GM12873 (cell line): ENCODE results near the gene RFTN1.

Experiments
- CTCF ChIP-seq: IDR thresholded peaks from 2 replicates; pipeline ENCODE4 v1.5.1; 2012; ENCODE audit warnings: low read depth, mild to moderate bottlenecking, moderate library complexity, low read length, control low read depth; ENCODE audit not compliant: insufficient read depth; ENCODE audit errors: missing control alignments

Gene RFTN1

GRCh38 chr3:16289144-16289889 lies 224.2 kb downstream of the RFTN1 start:
- no peak for TF ChIP-seq CTCF

- no peak for TF ChIP-seq CTCF
These were observed 224.8 kb downstream of the RFTN1 start for GRCh38 chr3:16288664-16289063.

GRCh38 chr3:16286751-16287543 lies 226.6 kb downstream of the RFTN1 start:
- no peak for TF ChIP-seq CTCF

GRCh38 chr3:16286161-16286560 lies 227.3 kb downstream of the RFTN1 start:
- no peak for TF ChIP-seq CTCF

- TF ChIP-seq CTCF = no peak
These were observed 228.9 kb downstream of the RFTN1 start for GRCh38 chr3:16284633-16285032.

DNA sequence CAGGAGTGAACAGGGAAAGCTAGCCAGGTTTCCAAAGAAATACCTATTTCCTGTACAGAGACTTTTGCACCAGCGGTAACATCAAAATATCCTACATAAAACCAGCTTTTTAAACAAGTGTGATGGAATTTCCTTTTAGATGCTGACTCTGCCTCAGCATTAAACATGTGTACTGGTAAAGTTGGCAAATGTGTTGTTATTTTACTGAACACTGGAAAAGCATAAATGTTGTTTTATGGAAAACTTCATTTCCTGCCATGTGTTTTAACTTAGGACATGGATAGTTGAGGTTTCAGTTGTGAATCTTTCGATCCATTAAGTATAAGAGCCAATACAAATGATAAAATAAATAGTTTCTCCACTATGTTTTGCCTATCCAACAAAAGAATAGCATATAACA lies 232.8 kb downstream of the RFTN1 start:
- TF ChIP-seq CTCF = no peak

DNA sequence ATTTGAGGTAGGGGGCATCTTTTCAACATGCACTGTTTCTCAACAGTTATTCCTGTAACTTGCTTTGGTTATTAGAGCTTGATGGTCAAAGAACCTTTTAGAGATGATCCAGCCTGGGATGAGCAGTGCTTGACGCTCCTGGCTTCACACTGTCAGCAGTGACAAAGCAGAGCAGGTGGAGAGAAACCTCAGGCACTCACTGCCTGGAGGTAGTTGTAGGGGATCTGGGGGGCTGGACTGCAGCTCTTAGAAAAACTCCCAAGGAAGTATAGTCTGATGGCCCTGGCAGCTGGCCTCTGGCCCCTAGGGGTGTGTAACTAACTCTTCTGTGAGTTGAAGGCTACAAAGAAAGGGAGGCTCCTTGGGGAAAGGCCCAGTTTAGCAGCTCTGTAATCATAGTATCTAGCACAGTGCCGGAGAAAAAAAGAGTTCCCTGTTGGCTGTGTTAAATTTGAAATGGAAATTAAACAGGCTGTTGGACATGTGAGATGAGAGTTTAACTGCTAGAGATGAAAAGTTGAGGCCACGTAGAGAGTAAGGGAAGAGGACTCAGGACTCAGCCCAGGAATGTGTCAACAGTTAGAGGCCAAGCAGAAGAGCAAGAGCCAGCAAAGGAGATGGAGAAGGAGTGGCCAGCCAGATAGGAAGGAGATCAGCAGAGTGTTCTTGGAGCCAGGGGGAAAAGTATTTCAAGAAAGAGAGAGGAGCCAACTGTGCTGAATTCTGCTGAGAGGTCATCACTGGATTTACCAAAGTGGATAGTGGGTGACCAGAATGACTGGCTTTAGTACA lies 234.3 kb downstream of the RFTN1 start:
- TF ChIP-seq CTCF = no peak
